Mesothelial cell of epicardium (in vitro differentiated cells): ENCODE data around the gene KCNN1. TPM values are rescaled to one million over a fixed set of nuclear protein-coding genes. Genes with fewer than 3 reads are reported as not detected.

ENCODE experiments used
- DNase-seq, 2 experiments: peaks; one replicate each; pipeline ENCODE4 v3.0.0; 2021; ENCODE audit warnings: low spot score in 2 of 2; ENCODE audit not compliant: unreplicated experiment in 2 of 2
- H3K27ac Mint-ChIP-seq: 2 replicates; pipeline ENCODE4 v1.8.0; 2021; ENCODE audit warnings: mixed read lengths
- H3K27me3 Mint-ChIP-seq: 2 replicates; pipeline ENCODE4 v1.8.0; 2021; ENCODE audit warnings: low read depth, mixed read lengths
- H3K36me3 Mint-ChIP-seq: 2 replicates; pipeline ENCODE4 v1.8.0; 2021; ENCODE audit warnings: mixed read lengths
- H3K4me1 Mint-ChIP-seq: 2 replicates; pipeline ENCODE4 v1.8.0; 2021; ENCODE audit warnings: mixed read lengths
- H3K4me3 Mint-ChIP-seq: 2 replicates; pipeline ENCODE4 v1.8.0; 2021; ENCODE audit warnings: mild to moderate bottlenecking, moderate library complexity, mixed read lengths
- H3K9me3 Mint-ChIP-seq: 2 replicates; pipeline ENCODE4 v1.8.0; 2021; ENCODE audit warnings: mixed read lengths
- CTCF ChIP-seq: fragments of 200-600 bp; sonication (generic); IDR thresholded peaks from one replicate; pipeline ENCODE4 v1.5.0; 2021; ENCODE audit warnings: antibody characterized with exemption; ENCODE audit not compliant: unreplicated experiment
- total RNA-seq: library from RNA; stranded (reverse); gene quantifications from 3 replicates; pipeline ENCODE4 v1.2.1, GENCODE V29; 2021

KCNN1 gene
- total RNA-seq, 1 donor from 2014 or later: 20.3 TPM

- Mint-ChIP-seq H3K4me3 (no peak overlapping the region), H3K27ac (no peak overlapping the region), H3K9me3 (peaks cover 3% of the 10 kb centered on the region), H3K4me1 (peaks cover 15% of the 10 kb centered on the region), H3K36me3 (no peaks in the 10 kb centered on the region), H3K27me3 (peaks cover 2% of the 10 kb centered on the region)
- no peak for DNase-seq
- TF ChIP-seq CTCF: no peak
Observed at GRCh38 chr19:17929056-17929455, 37.9 kb upstream of the KCNN1 start.

- peaks cover 3% of the 10 kb centered on the region for H3K9me3 Mint-ChIP-seq
- peak overlapping the region; percentile 90 for H3K27ac Mint-ChIP-seq
- peaks cover 2% of the 10 kb centered on the region for H3K36me3 Mint-ChIP-seq
Observed at GRCh38 chr19:17931532-17932191, 35.2 kb upstream of the KCNN1 start.

GRCh38 chr19:17932485-17933338 is 34.2 kb upstream of the KCNN1 start, which contains the start of gene CCDC124:
Gene CCDC124 (plus strand): TSS chr19:17933015. CDS start chr19:17936421, 3,406 bp downstream.
- peak; percentile 83 to 90 for DNase-seq
- Mint-ChIP-seq H3K4me1 (peaks cover 15% of the 10 kb centered on the region), H3K4me3 (peak within 1 kb of the TSS; percentile 91), H3K27ac (peak within 1 kb of the TSS; percentile 97), H3K36me3 (peaks cover 2% of the 10 kb centered on the region), H3K27me3 (no peaks in the 10 kb centered on the region), H3K9me3 (no peaks in the 10 kb centered on the region)
- TF ChIP-seq CTCF: peak; percentile 54

More at GRCh38 chr19:17931532-17932191, 35.2 kb upstream of the KCNN1 start:
- H3K27me3 Mint-ChIP-seq: peaks cover 2% of the 10 kb centered on the region
- peak overlapping the region; percentile 91 for H3K4me3 Mint-ChIP-seq
- TF ChIP-seq CTCF: no peak
- no peak for DNase-seq
- peaks cover 15% of the 10 kb centered on the region for H3K4me1 Mint-ChIP-seq

- Mint-ChIP-seq H3K4me1 (peaks cover 15% of the 10 kb centered on the region), H3K4me3 (peak overlapping the region; percentile 91), H3K27ac (peak overlapping the region; percentile 97), H3K27me3 (no peaks in the 10 kb centered on the region), H3K36me3 (peaks cover 2% of the 10 kb centered on the region), H3K9me3 (no peaks in the 10 kb centered on the region)
- TF ChIP-seq CTCF: no peak
- no peak for DNase-seq
Observed at GRCh38 chr19:17933414-17934129, 33.3 kb upstream of the KCNN1 start.

- no peaks in the 10 kb centered on the region for H3K27me3 Mint-ChIP-seq
- peaks cover 14% of the 10 kb centered on the region for H3K4me1 Mint-ChIP-seq
- no peak for TF ChIP-seq CTCF
- H3K36me3 Mint-ChIP-seq: peaks cover 2% of the 10 kb centered on the region
- H3K27ac Mint-ChIP-seq: no peak overlapping the region
- H3K4me3 Mint-ChIP-seq: no peak overlapping the region
- no peak for DNase-seq
- H3K9me3 Mint-ChIP-seq: no peaks in the 10 kb centered on the region
Observed at GRCh38 chr19:17936379-17936778, 30.5 kb upstream of the KCNN1 start.
